Bronchial epithelial cell (primary cell): ENCODE data around the gene TOPAZ1. TPM values are rescaled to one million over a fixed set of nuclear protein-coding genes. Genes with fewer than 3 reads are reported as not detected.

Experiments
- DNase-seq: peaks from one replicate; pipeline ENCODE4 v3.0.0-alpha.2; 2010; ENCODE audit warnings: low read depth
- FAIRE-seq: peaks from 2 replicates; lab custom pipeline; 2011; peaks lifted over from hg19 to GRCh38; lab: Jason Lieb, UNC
- H3K27me3 ChIP-seq: 2 replicates; pipeline ENCODE4 v1.5.1; 2011; ENCODE audit warnings: low read length; ENCODE audit not compliant: control insufficient read depth, insufficient read depth
- H3K36me3 ChIP-seq: 2 replicates; pipeline ENCODE4 v1.5.1; 2011; ENCODE audit warnings: low read length; ENCODE audit not compliant: control insufficient read depth, insufficient read depth
- H3K4me3 ChIP-seq: 2 replicates; pipeline ENCODE4 v1.5.1; 2011; ENCODE audit warnings: mild to moderate bottlenecking, low read depth, low read length, control low read depth
- CTCF ChIP-seq: IDR thresholded peaks from 2 replicates; pipeline ENCODE4 v1.5.1; 2011; ENCODE audit warnings: mild to moderate bottlenecking, moderate library complexity, low read length, control low read depth, inconsistent platforms; ENCODE audit not compliant: insufficient read depth, severe bottlenecking
- total RNA-seq: library from RNA; depleted of rRNA; stranded (reverse); fragments of >200 nt; gene quantifications from 2 replicates; pipeline ENCODE4 v1.2.1, GENCODE V29; 2014

TOPAZ1 gene
- total RNA-seq, 1 donor from 2014 or later, result not detected

- FAIRE-seq (no peak), DNase-seq (peak; percentile 46)
- H3K4me3 ChIP-seq, result no peak overlapping the region
- no peaks in the 10 kb centered on the region for H3K27me3 ChIP-seq
- H3K36me3 ChIP-seq, result no peaks in the 10 kb centered on the region
- no peak for TF ChIP-seq CTCF
Observed at GRCh38 chr3:44208568-44208967, 33.1 kb upstream of the TOPAZ1 start.

GRCh38 chr3:44210967-44211366 is 30.7 kb upstream of the TOPAZ1 start:
- H3K4me3 ChIP-seq, result no peak overlapping the region
- DNase-seq (no peak), FAIRE-seq (no peak)
- no peaks in the 10 kb centered on the region for H3K36me3 ChIP-seq
- no peaks in the 10 kb centered on the region for H3K27me3 ChIP-seq
- TF ChIP-seq CTCF, result no peak

GRCh38 chr3:44222337-44222736 is 19.3 kb upstream of the TOPAZ1 start:
- FAIRE-seq, result no peak

DNA sequence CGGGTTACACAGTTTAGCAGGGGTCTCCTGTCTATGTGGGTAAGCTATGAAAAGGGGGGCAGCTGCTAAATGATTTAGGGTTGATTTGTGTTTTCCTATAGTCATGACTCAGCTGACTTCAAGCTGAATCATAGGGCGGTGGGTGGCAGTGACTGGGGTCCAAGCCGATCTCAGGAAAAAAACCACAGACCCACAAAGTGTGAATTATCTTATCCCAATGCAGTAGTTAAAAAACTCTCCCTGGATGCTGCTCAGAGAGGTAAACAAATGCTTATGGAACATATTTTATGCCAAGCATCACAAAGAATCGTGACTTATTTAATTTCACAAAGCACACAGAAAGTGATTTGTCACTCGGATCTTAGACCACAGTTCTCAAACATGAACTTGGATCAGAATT is 18.4 kb upstream of the TOPAZ1 start:
- no peak for TF ChIP-seq CTCF
- Histone ChIP-seq H3K4me3 (no peak overlapping the region), H3K36me3 (no peaks in the 10 kb centered on the region), H3K27me3 (no peaks in the 10 kb centered on the region)
- DNase-seq (no peak), FAIRE-seq (peak; percentile 47)

More at GRCh38 chr3:44222337-44222736, 19.3 kb upstream of the TOPAZ1 start:
- Histone ChIP-seq H3K36me3 (no peaks in the 10 kb centered on the region), H3K4me3 (no peak overlapping the region), H3K27me3 (no peaks in the 10 kb centered on the region)
- TF ChIP-seq CTCF, result no peak
- no peak for DNase-seq

DNA sequence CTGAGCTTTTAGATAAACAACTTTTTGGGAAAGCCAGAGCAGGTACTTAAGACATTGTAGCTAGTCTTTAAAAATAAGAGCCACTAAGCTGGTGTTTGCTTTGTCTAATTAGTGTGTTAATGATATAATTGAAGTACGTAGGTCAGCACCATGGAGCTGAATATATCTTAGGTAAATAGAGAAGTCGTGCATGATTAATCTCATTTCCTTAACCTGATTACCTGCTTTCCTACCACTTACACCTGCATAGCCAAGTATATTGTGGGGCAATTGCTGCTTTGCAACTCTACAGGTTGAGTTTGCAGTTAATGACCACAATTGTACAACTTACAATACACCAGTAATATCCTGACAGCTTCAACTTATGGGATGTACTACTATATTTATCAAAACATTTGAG is 17.6 kb upstream of the TOPAZ1 start:
- H3K36me3 ChIP-seq, result no peaks in the 10 kb centered on the region
- no peak for TF ChIP-seq CTCF
- DNase-seq, result no peak
- no peak for FAIRE-seq
- no peaks in the 10 kb centered on the region for H3K27me3 ChIP-seq
- H3K4me3 ChIP-seq, result no peak overlapping the region

DNA sequence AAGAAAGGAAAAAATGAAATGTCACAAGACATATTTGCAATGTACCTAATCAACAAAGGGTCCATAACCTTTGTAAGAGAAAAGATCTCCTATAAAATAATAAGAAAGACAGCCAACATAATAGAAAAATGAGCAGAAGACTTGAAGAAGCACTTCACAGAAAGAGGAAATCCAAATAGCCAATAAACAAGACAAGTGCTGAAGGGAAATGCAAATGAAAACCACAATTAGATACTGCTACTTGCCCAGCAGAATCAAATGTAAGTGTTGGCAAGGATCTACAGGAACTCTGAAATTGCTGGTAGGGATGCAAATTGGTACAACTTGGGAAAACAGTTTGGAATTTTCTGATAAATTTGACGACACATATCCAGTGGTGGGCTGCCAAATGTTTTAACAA is 15.1 kb upstream of the TOPAZ1 start:
- H3K4me3 ChIP-seq, result no peak overlapping the region
- DNase-seq (no peak), FAIRE-seq (no peak)
- H3K27me3 ChIP-seq, result no peaks in the 10 kb centered on the region
- TF ChIP-seq CTCF, result no peak
- no peaks in the 10 kb centered on the region for H3K36me3 ChIP-seq
